Hematopoietic multipotent progenitor cell treated with erythropoietin and hydrocortisone succinate and interleukin-3 and kit ligand, for 8 days (in vitro differentiated cells): Measurements from ENCODE around the gene TDP2.

Experiments
- DNase-seq: peaks from one replicate; pipeline ENCODE4 v3.0.0-alpha.2; 2015

The TDP2 gene

GRCh38 chr6:24666641-24667377, at the start of gene TDP2, which contains the start of gene ACOT13:
TSS of gene TDP2 (minus strand) at chr6:24666899. CDS start at chr6:24666862, 37 bp downstream.
TSS of gene ACOT13 (plus strand) at chr6:24667077. CDS start at chr6:24667264, 187 bp downstream.
- DNase-seq, result peak; percentile 97

- DNase-seq, result no peak
These were observed 44.0 kb upstream of the TDP2 start for GRCh38 chr6:24710519-24711303.

GRCh38 chr6:24709014-24709711, 42.5 kb upstream of the TDP2 start:
- DNase-seq, result no peak

- DNase-seq, result no peak
These were observed 41.9 kb upstream of the TDP2 start for GRCh38 chr6:24708612-24709011.

GRCh38 chr6:24704468-24704867, 37.8 kb upstream of the TDP2 start:
- DNase-seq, result no peak

- DNase-seq, result no peak
These were observed 36.1 kb upstream of the TDP2 start for GRCh38 chr6:24702720-24703282.

- no peak for DNase-seq
These were observed 33.0 kb upstream of the TDP2 start for GRCh38 chr6:24699521-24700359.

- no peak for DNase-seq
These were observed 29.4 kb upstream of the TDP2 start for GRCh38 chr6:24696097-24696496.

- DNase-seq, result peak; percentile 68
These were observed 28.9 kb upstream of the TDP2 start for GRCh38 chr6:24695635-24696034.

GRCh38 chr6:24694198-24694597, 27.5 kb upstream of the TDP2 start:
- DNase-seq, result no peak

GRCh38 chr6:24692848-24693592, 26.3 kb upstream of the TDP2 start:
- no peak for DNase-seq

- no peak for DNase-seq
These were observed 25.7 kb upstream of the TDP2 start for GRCh38 chr6:24692415-24692814.

GRCh38 chr6:24692003-24692402, 25.3 kb upstream of the TDP2 start:
- DNase-seq, result no peak

- DNase-seq, result no peak
These were observed 24.9 kb upstream of the TDP2 start for GRCh38 chr6:24691550-24691949.

- no peak for DNase-seq
These were observed 23.9 kb upstream of the TDP2 start for GRCh38 chr6:24690593-24690992.

- DNase-seq, result no peak
These were observed 23.3 kb upstream of the TDP2 start for GRCh38 chr6:24689964-24690363.

GRCh38 chr6:24686946-24687345, 20.2 kb upstream of the TDP2 start:
- no peak for DNase-seq

- DNase-seq, result no peak
These were observed 19.7 kb upstream of the TDP2 start for GRCh38 chr6:24686408-24686807.

- DNase-seq, result no peak
These were observed 16.9 kb upstream of the TDP2 start for GRCh38 chr6:24683297-24684296.

- DNase-seq, result no peak
These were observed 13.9 kb upstream of the TDP2 start for GRCh38 chr6:24680582-24680981.
